SU-DHL-6 (cell line): ENCODE measurements around the gene PDZD8.

Source experiments
- EZH2phosphoT487 ChIP-seq: fragments of 200-600 bp; sonication (generic), shearing (Covaris generic); conservative IDR thresholded peaks from 2 replicates; pipeline ENCODE4 v1.6.1; 2018; ENCODE audit warnings: mild to moderate bottlenecking, antibody characterized with exemption, low read length, moderate library complexity, mixed read lengths
- TF ChIP-seq, protein P1 (sequence below): fragments of 200-600 bp; sonication (generic); IDR thresholded peaks from one replicate; pipeline ENCODE4 v1.5.1; 2017; ENCODE audit warnings: antibody characterized with exemption, mild to moderate bottlenecking, low read length, moderate library complexity; ENCODE audit not compliant: insufficient read depth, poor library complexity, severe bottlenecking

GRCh38 chr10:117253908-117254307 is 121.3 kb downstream of the PDZD8 start:
- TF ChIP-seq, protein P1, sequence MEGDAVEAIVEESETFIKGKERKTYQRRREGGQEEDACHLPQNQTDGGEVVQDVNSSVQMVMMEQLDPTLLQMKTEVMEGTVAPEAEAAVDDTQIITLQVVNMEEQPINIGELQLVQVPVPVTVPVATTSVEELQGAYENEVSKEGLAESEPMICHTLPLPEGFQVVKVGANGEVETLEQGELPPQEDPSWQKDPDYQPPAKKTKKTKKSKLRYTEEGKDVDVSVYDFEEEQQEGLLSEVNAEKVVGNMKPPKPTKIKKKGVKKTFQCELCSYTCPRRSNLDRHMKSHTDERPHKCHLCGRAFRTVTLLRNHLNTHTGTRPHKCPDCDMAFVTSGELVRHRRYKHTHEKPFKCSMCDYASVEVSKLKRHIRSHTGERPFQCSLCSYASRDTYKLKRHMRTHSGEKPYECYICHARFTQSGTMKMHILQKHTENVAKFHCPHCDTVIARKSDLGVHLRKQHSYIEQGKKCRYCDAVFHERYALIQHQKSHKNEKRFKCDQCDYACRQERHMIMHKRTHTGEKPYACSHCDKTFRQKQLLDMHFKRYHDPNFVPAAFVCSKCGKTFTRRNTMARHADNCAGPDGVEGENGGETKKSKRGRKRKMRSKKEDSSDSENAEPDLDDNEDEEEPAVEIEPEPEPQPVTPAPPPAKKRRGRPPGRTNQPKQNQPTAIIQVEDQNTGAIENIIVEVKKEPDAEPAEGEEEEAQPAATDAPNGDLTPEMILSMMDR = no peak
- TF ChIP-seq EZH2phosphoT487 = no peak
